Central memory CD8-positive, alpha-beta T cell (primary cell): Measurements from ENCODE around the gene PPP6R2.
A peak's percentile ranks its signal among the peaks of the same experiment; 100 is the strongest.

Experiments used
- ATAC-seq: fragments of 150-1000 bp; cut with Tn5 transposase; replicated peaks from 2 replicates; pipeline ENCODE4 v1.10.0; 2022; ENCODE audit warnings: mild to moderate bottlenecking, moderate FRiP score, moderate number of reproducible peaks; ENCODE audit not compliant: poor library complexity, severe bottlenecking; ENCODE audit errors: extremely low read depth
- DNase-seq, 2 donors: peaks; one replicate each; pipeline ENCODE4 v3.0.0; 2021; ENCODE audit warnings: low spot score in 2 of 2
- H3K27ac Mint-ChIP-seq: one replicate; pipeline ENCODE4 v1.8.0; 2022; ENCODE audit warnings: low read depth, mild to moderate bottlenecking, moderate library complexity, mixed read lengths
- H3K27me3 Mint-ChIP-seq: one replicate; pipeline ENCODE4 v1.8.0; 2022; ENCODE audit warnings: mixed read lengths
- H3K36me3 Mint-ChIP-seq: one replicate; pipeline ENCODE4 v1.8.0; 2022; ENCODE audit warnings: mild to moderate bottlenecking, moderate library complexity, mixed read lengths; ENCODE audit not compliant: insufficient read depth
- H3K4me1 Mint-ChIP-seq: one replicate; pipeline ENCODE4 v1.8.0; 2022; ENCODE audit warnings: mixed read lengths
- H3K4me3 Mint-ChIP-seq: one replicate; pipeline ENCODE4 v1.8.0; 2022; ENCODE audit warnings: mild to moderate bottlenecking, moderate library complexity, mixed read lengths
- H3K9me3 Mint-ChIP-seq: one replicate; pipeline ENCODE4 v1.8.0; 2022; ENCODE audit warnings: mixed read lengths

The PPP6R2 gene

GRCh38 chr22:50463188-50463900 lies 120.2 kb downstream of the PPP6R2 start:
- H3K27me3 Mint-ChIP-seq, result no peaks in the 10 kb centered on the region
- H3K27ac Mint-ChIP-seq, result no peak overlapping the region
- ATAC-seq (no peak), DNase-seq (no peak)
- H3K4me1 Mint-ChIP-seq, result peaks cover 15% of the 10 kb centered on the region
- H3K36me3 Mint-ChIP-seq, result peaks cover 46% of the 10 kb centered on the region
- H3K9me3 Mint-ChIP-seq, result no peaks in the 10 kb centered on the region
- no peak overlapping the region for H3K4me3 Mint-ChIP-seq

GRCh38 chr22:50464451-50464850 lies 121.3 kb downstream of the PPP6R2 start:
- Mint-ChIP-seq H3K9me3 (no peaks in the 10 kb centered on the region), H3K27ac (no peak overlapping the region), H3K4me3 (no peak overlapping the region), H3K4me1 (peaks cover 23% of the 10 kb centered on the region), H3K36me3 (peaks cover 44% of the 10 kb centered on the region), H3K27me3 (no peaks in the 10 kb centered on the region)
- no peak for DNase-seq
- no peak for ATAC-seq

- no peak for DNase-seq
- Mint-ChIP-seq H3K36me3 (peaks cover 47% of the 10 kb centered on the region), H3K4me1 (peaks cover 31% of the 10 kb centered on the region), H3K9me3 (no peaks in the 10 kb centered on the region), H3K27me3 (no peaks in the 10 kb centered on the region), H3K4me3 (no peak overlapping the region), H3K27ac (no peak overlapping the region)
- no peak for ATAC-seq
These were observed 122.2 kb downstream of the PPP6R2 start for GRCh38 chr22:50465066-50465930.

- ATAC-seq (no peak), DNase-seq (no peak)
- Mint-ChIP-seq H3K27me3 (no peaks in the 10 kb centered on the region), H3K9me3 (no peaks in the 10 kb centered on the region), H3K36me3 (peaks cover 41% of the 10 kb centered on the region), H3K4me3 (no peak overlapping the region), H3K4me1 (peaks cover 50% of the 10 kb centered on the region), H3K27ac (peak overlapping the region; percentile 85)
These were observed 124.2 kb downstream of the PPP6R2 start for GRCh38 chr22:50467341-50467740.

- no peaks in the 10 kb centered on the region for H3K27me3 Mint-ChIP-seq
- peaks cover 55% of the 10 kb centered on the region for H3K4me1 Mint-ChIP-seq
- H3K4me3 Mint-ChIP-seq, result peak overlapping the region; percentile 72
- H3K27ac Mint-ChIP-seq, result peak overlapping the region; percentile 92
- peaks cover 40% of the 10 kb centered on the region for H3K36me3 Mint-ChIP-seq
- no peak for DNase-seq
- no peak for ATAC-seq
- H3K9me3 Mint-ChIP-seq, result no peaks in the 10 kb centered on the region
These were observed 124.8 kb downstream of the PPP6R2 start for GRCh38 chr22:50467773-50468440.

GRCh38 chr22:50468626-50469025 lies 125.5 kb downstream of the PPP6R2 start:
- no peak for ATAC-seq
- DNase-seq, result no peak
- H3K36me3 Mint-ChIP-seq, result peaks cover 41% of the 10 kb centered on the region
- H3K9me3 Mint-ChIP-seq, result no peaks in the 10 kb centered on the region
- peaks cover 63% of the 10 kb centered on the region for H3K4me1 Mint-ChIP-seq
- peak overlapping the region; percentile 72 for H3K4me3 Mint-ChIP-seq
- peak overlapping the region; percentile 92 for H3K27ac Mint-ChIP-seq
- H3K27me3 Mint-ChIP-seq, result no peaks in the 10 kb centered on the region

- Mint-ChIP-seq H3K36me3 (peaks cover 32% of the 10 kb centered on the region), H3K4me1 (peaks cover 70% of the 10 kb centered on the region), H3K27ac (peak overlapping the region; percentile 92), H3K27me3 (no peaks in the 10 kb centered on the region), H3K4me3 (peak overlapping the region; percentile 72), H3K9me3 (no peaks in the 10 kb centered on the region)
- DNase-seq (peak; percentile 92 to 98), ATAC-seq (peak; percentile 89)
These were observed 126.5 kb downstream of the PPP6R2 start for GRCh38 chr22:50469377-50470305.

- peak overlapping the region; percentile 92 for H3K27ac Mint-ChIP-seq
- DNase-seq (no peak), ATAC-seq (no peak)
- peaks cover 74% of the 10 kb centered on the region for H3K4me1 Mint-ChIP-seq
- H3K9me3 Mint-ChIP-seq, result no peaks in the 10 kb centered on the region
- H3K27me3 Mint-ChIP-seq, result no peaks in the 10 kb centered on the region
- H3K36me3 Mint-ChIP-seq, result peaks cover 32% of the 10 kb centered on the region
- H3K4me3 Mint-ChIP-seq, result peak overlapping the region; percentile 72
These were observed 127.4 kb downstream of the PPP6R2 start for GRCh38 chr22:50470491-50470890.

GRCh38 chr22:50471197-50471847 lies 128.2 kb downstream of the PPP6R2 start:
- no peak for ATAC-seq
- H3K9me3 Mint-ChIP-seq, result no peaks in the 10 kb centered on the region
- DNase-seq, result no peak

GRCh38 chr22:50471962-50472361 lies 128.8 kb downstream of the PPP6R2 start:
- H3K4me3 Mint-ChIP-seq, result peak overlapping the region; percentile 91
- no peaks in the 10 kb centered on the region for H3K27me3 Mint-ChIP-seq
- H3K27ac Mint-ChIP-seq, result peak overlapping the region; percentile 88
- no peaks in the 10 kb centered on the region for H3K9me3 Mint-ChIP-seq
- DNase-seq, result no peak
- ATAC-seq, result no peak
- H3K4me1 Mint-ChIP-seq, result peaks cover 66% of the 10 kb centered on the region
- H3K36me3 Mint-ChIP-seq, result peaks cover 26% of the 10 kb centered on the region

More at GRCh38 chr22:50471197-50471847, 128.2 kb downstream of the PPP6R2 start:
- Mint-ChIP-seq H3K27ac (peak overlapping the region; percentile 92), H3K4me1 (peaks cover 72% of the 10 kb centered on the region), H3K4me3 (peak overlapping the region; percentile 72), H3K36me3 (peaks cover 30% of the 10 kb centered on the region), H3K27me3 (no peaks in the 10 kb centered on the region)

GRCh38 chr22:50473088-50473487 lies 130.0 kb downstream of the PPP6R2 start:
- ATAC-seq (no peak), DNase-seq (peak in 1 of 2 donors; percentile 32)
- H3K27me3 Mint-ChIP-seq, result no peaks in the 10 kb centered on the region
- H3K4me1 Mint-ChIP-seq, result peaks cover 65% of the 10 kb centered on the region
- peak overlapping the region; percentile 88 for H3K27ac Mint-ChIP-seq
- no peaks in the 10 kb centered on the region for H3K9me3 Mint-ChIP-seq
- H3K4me3 Mint-ChIP-seq, result peak overlapping the region; percentile 91
- peaks cover 24% of the 10 kb centered on the region for H3K36me3 Mint-ChIP-seq
